GM15510 (cell line): Measurements from ENCODE around the gene SNRNP35.
A peak's percentile ranks its signal among the peaks of the same experiment; 100 is the strongest.

ENCODE experiments used
- POLR2A ChIP-seq: IDR thresholded peaks from 3 replicates; pipeline ENCODE4 v1.6.1; 2011; ENCODE audit warnings: borderline replicate concordance; ENCODE audit not compliant: insufficient read length; ENCODE audit errors: extremely low read depth

Gene SNRNP35, protein sequence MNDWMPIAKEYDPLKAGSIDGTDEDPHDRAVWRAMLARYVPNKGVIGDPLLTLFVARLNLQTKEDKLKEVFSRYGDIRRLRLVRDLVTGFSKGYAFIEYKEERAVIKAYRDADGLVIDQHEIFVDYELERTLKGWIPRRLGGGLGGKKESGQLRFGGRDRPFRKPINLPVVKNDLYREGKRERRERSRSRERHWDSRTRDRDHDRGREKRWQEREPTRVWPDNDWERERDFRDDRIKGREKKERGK

DNA sequence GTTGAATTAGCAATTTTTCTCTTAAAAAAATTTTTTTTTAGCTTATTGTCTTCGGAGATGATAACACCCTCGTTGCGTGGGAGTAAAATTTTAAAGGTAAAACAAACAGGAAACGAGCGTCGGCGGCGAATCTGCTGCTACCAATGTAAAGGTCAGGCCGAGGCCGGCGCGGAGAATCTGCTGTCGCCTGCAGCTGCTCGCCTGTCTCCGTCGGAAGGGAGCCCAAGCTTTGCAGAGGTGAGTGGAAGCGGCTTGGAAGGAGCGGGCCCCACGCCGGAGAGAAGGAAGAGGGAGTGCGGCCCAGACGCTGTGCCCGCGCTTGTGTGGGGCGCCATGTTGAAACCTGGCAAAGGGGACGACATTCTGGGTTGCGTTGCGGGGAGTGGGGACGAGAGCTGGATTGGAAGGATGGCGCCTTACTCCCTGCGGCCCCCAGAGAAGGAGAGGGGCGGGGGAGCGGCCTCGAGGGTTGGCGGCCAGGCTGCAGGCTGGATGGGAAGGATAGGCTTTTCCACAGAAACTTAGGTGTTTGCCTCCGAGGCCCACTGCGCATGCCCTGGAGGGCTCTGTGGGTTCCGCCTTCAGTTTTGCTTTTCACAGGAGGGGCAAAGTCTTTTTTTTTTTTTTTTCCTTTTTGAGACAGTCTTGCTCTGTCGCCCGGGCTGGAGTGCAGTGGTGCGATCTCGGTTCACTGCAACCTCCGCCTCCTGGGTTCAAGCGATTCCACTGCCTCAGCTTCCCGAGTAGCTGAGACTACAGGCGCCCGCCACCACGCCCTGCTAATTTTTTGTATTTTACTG, at the start of gene SNRNP35:
Gene SNRNP35, plus strand, starts transcription at position 160 of the 800 bp plus-strand sequence. CDS start 7,402 bp downstream, outside the sequence.
- peak; percentile 52 for TF ChIP-seq POLR2A

DNA sequence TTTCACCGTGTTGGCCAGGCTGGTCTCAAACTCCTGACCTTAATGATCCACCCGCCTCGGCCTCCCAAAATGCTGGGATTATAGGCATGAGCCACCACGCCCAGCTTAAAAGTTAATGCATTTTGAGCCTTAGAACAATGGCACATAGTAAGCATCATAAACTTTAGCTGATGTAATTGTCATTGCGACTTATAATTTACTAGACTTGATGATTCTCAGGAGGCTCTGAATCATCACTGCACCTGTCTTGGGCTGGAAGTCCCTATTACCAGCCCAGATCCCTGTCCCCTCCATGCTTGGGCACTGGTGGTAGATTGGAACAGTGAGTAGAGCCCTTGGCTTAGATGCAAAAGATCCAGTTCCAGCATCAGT, 47.9 kb upstream of the SNRNP35 start:
- TF ChIP-seq POLR2A, result no peak

DNA sequence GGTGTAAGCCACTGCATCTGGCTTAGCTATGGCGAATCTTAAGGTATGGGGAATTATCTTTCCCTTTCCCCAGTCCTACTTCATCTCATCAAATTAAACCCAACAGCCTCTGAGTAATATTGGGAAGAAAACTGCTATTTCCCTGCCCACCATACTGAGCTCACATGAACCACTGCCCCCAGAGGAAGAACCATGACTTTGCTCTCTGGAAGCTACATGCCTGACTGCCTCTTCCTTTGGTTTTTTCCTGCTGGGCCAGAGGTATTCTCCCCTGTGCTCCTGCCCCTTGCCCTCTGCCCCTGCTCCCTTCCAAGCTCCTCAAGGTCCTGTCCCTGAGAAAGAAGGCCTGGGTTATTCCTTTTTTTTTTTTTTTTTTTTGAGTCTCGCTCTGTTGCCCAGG, 36.6 kb upstream of the SNRNP35 start:
- TF ChIP-seq POLR2A, result no peak

DNA sequence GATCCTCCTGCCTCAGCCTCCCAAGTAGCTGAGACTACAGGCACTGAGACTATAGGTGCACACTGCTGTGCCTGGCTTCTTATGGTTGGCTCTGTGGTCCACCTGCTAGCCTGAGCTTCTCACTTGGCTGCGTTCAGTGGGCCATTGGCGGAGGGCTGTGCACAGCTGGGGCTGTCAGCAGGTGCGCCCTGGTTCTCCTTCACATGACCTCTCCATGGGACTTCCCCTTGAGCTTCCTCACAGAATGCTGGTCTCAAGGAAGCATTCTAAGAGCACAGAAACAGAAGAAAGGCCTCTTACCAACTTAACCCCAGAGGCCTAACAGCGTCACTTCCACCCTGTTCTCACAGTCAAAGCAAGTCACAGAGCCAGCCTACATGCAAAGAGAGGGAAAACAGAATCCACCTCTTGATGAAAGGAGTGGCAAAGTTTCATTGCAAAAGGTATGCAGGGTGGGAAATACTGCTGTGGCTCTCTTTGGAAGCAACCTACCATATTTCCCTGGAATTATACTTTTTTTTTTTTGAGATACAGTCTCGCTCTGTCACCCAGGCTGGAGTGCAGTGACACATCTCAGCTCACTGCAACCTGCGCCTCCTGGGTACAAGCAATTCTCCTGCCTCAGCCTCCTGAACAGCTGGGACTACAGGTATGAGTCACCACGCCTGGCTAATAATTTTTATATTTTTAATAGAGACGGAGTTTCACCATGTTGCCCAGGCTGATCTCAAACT, 30.7 kb upstream of the SNRNP35 start:
- TF ChIP-seq POLR2A, result peak; percentile 24

- no peak for TF ChIP-seq POLR2A
These were observed 29.3 kb upstream of the SNRNP35 start for GRCh38 chr12:123428591-123428990.

- peak; percentile 13 for TF ChIP-seq POLR2A
These were observed 25.8 kb upstream of the SNRNP35 start for GRCh38 chr12:123431951-123432817.

DNA sequence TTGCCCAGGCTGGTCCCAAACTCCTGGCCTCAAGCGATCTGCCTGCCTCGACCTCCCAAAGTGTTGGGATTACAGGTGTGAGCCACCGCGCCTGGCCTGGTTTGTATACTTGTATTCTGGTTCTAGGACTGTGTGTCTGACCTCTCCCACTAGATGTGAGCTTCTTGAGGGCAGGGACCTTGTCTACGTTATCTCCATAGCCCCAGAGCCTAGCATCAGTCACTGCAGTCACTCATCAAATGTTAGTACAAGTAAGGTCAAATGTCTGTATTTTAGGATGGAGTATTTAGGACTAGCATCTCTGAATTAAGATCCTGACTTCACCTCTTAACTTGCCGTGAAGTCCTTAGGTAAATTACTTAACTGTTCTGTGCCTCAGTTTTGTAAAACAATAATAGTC, 24.3 kb upstream of the SNRNP35 start:
- TF ChIP-seq POLR2A, result no peak

DNA sequence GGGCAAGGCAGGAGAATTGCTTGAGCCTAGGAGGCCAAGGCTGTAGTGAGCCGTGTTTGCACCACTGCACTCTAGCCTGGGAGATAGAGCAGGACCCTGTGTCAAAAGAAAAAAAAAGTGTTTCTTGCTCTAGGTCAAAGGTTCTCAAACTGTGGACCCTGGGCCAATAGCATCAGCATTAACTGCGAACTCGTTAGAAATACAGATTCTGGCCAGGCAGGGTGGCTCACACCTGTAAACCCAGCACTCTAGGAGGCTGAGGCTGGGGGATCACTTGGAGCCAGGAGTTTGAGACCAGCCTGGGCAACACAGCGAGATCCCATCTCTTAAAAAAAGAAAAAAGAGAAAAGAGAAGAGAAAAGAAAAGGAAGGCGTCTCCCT, 22.3 kb upstream of the SNRNP35 start:
- TF ChIP-seq POLR2A, result no peak

GRCh38 chr12:123436017-123436964, 21.6 kb upstream of the SNRNP35 start, which contains the start of gene RILPL2:
Gene RILPL2, minus strand, starts transcription at chr12:123436684. Its CDS starts 264 bp downstream, at chr12:123436420.
- TF ChIP-seq POLR2A, result peak; percentile 57

GRCh38 chr12:123441523-123442164, 16.3 kb upstream of the SNRNP35 start:
- TF ChIP-seq POLR2A, result no peak

DNA sequence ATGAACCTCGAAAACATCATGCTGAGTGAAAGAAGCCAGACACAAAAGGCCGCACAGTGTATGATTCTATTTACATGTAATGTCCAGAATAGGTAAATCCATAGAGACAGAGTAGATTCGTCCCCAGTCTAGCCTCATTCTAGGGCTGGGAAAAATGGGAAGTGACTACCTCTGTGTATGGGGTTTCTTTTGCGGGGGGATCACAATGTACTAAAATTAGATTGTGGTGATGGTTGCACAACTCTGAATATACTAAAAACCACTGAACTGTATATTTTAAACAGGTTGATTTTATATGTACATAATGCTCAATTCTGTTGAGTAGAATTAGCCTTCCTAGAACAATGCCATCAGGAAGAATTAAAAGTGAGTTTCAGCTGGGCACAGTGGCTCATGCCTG, 15.2 kb upstream of the SNRNP35 start:
- no peak for TF ChIP-seq POLR2A

DNA sequence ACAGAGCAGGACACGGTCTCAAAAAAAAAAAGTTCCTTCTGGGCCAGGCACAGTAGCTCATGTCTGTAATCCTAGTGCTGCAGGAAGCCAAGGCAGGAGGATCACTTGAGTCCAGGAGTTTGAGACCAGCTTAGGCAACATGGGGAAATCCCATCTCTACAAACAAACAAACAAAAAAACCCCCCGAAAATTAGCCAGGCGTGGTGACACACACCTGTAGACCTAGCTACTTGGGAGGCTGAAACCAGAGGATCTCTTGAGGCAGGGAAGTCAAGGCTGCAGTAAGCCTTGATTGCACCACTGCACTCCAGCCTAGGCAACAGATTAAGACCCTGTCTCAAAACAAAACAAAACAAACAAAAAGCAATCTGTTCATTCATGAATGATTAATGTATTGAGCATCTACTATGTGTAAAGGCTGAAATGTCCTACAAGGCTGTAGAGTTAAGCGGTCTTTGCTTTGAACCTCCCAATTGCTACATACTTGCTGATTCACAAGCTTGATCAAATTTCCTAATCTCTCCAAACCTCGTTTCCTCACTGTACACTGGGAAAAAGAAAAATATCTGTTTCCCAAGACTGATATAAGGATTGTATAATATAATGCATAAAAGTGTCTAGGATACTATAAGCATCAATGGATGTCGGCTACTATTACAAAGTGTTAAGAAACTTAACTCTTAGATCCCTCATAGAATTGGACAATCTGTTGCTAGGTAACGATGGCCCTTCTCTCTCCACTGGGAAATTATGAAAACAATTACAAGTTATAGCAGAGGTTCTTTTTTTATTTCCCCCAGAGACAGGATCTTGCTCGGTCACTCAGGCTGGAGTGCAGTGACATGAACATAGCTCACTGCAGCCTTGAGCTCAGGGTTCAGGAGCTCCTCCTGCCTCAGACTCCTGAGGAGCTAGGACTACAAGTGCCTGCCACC, 13.6 kb upstream of the SNRNP35 start:
- no peak for TF ChIP-seq POLR2A
